OCI-LY1 (cell line): ENCODE measurements around the gene ZSWIM3.

Source experiments
- H2AFZ ChIP-seq: fragments of 200-600 bp; sonication (generic), shearing (Covaris generic); 2 replicates; pipeline ENCODE4 v1.6.0; 2014; ENCODE audit warnings: antibody characterized with exemption, mild to moderate bottlenecking, low read length
- H3F3A ChIP-seq: fragments of 200-600 bp; sonication (generic), shearing (Covaris generic); 2 replicates; pipeline ENCODE4 v1.6.0; 2014; ENCODE audit warnings: mild to moderate bottlenecking, antibody characterized with exemption, low read length, moderate library complexity; ENCODE audit not compliant: insufficient read depth
- H3K27ac ChIP-seq: fragments of 200-600 bp; sonication (generic); 2 replicates; pipeline ENCODE4 v1.5.1; 2014; ENCODE audit warnings: low read length, mixed run types, mild to moderate bottlenecking, low read depth; ENCODE audit not compliant: poor library complexity, severe bottlenecking
- H3K27me3 ChIP-seq: fragments of 200-600 bp; sonication (generic); 2 replicates; pipeline ENCODE4 v1.6.0; 2014; ENCODE audit warnings: antibody characterized with exemption, mild to moderate bottlenecking, low read length, moderate library complexity; ENCODE audit not compliant: insufficient read depth
- H3K36me3 ChIP-seq: fragments of 200-600 bp; sonication (generic); 2 replicates; pipeline ENCODE4 v1.6.1; 2014; ENCODE audit warnings: mild to moderate bottlenecking, antibody characterized with exemption, low read length, moderate library complexity, mixed read lengths; ENCODE audit not compliant: insufficient read depth
- H3K4me1 ChIP-seq: fragments of 200-600 bp; sonication (generic); 2 replicates; pipeline ENCODE4 v1.5.1; 2014; ENCODE audit warnings: mild to moderate bottlenecking, low read length, moderate library complexity; ENCODE audit not compliant: insufficient read depth, severe bottlenecking
- H3K4me2 ChIP-seq: fragments of 200-600 bp; sonication (generic), shearing (Covaris generic); 2 replicates; pipeline ENCODE4 v1.6.1; 2014; ENCODE audit warnings: low read length
- H3K4me3 ChIP-seq: fragments of 200-600 bp; sonication (generic); 2 replicates; pipeline ENCODE4 v1.5.1; 2014; ENCODE audit warnings: low read length, low read depth, mild to moderate bottlenecking, mixed read lengths; ENCODE audit not compliant: poor library complexity, severe bottlenecking
- H3K79me2 ChIP-seq: fragments of 200-600 bp; shearing (Covaris generic); 2 replicates; pipeline ENCODE4 v1.6.1; 2016; ENCODE audit warnings: mixed run types, low read length, mixed read lengths; ENCODE audit not compliant: insufficient read depth
- H3K9ac ChIP-seq: fragments of 200-600 bp; sonication (generic), shearing (Covaris generic); 2 replicates; pipeline ENCODE4 v1.6.1; 2014; ENCODE audit warnings: mild to moderate bottlenecking, low read length, mixed read lengths
- H3K9me2 ChIP-seq: fragments of 200-600 bp; sonication (generic), shearing (Covaris generic); 2 replicates; pipeline ENCODE4 v1.6.1; 2014; ENCODE audit warnings: low read depth, mild to moderate bottlenecking, low read length, mixed read lengths
- H3K9me3 ChIP-seq: fragments of 200-600 bp; shearing (Covaris generic); 2 replicates; pipeline ENCODE4 v1.6.1; 2014; ENCODE audit warnings: low read length, mixed read lengths
- H4K20me1 ChIP-seq: fragments of 200-600 bp; sonication (generic), shearing (Covaris generic); 2 replicates; pipeline ENCODE4 v1.6.0; 2016; ENCODE audit warnings: mild to moderate bottlenecking, low read length; ENCODE audit not compliant: insufficient read depth
- EZH2 ChIP-seq: fragments of 200-600 bp; sonication (generic), shearing (Covaris generic); IDR thresholded peaks from 2 replicates; pipeline ENCODE4 v1.8.0; 2017; ENCODE audit warnings: borderline replicate concordance, mixed run types, mild to moderate bottlenecking, antibody characterized with exemption, low read length, moderate library complexity, mixed read lengths
- TF ChIP-seq, protein P1 (sequence below): fragments of 200-600 bp; sonication (generic), shearing (Covaris generic); IDR thresholded peaks from 2 replicates; pipeline ENCODE4 v1.5.1; 2017; ENCODE audit warnings: mild to moderate bottlenecking, antibody characterized with exemption, low read length, moderate library complexity, mixed read lengths

The ZSWIM3 gene

DNA sequence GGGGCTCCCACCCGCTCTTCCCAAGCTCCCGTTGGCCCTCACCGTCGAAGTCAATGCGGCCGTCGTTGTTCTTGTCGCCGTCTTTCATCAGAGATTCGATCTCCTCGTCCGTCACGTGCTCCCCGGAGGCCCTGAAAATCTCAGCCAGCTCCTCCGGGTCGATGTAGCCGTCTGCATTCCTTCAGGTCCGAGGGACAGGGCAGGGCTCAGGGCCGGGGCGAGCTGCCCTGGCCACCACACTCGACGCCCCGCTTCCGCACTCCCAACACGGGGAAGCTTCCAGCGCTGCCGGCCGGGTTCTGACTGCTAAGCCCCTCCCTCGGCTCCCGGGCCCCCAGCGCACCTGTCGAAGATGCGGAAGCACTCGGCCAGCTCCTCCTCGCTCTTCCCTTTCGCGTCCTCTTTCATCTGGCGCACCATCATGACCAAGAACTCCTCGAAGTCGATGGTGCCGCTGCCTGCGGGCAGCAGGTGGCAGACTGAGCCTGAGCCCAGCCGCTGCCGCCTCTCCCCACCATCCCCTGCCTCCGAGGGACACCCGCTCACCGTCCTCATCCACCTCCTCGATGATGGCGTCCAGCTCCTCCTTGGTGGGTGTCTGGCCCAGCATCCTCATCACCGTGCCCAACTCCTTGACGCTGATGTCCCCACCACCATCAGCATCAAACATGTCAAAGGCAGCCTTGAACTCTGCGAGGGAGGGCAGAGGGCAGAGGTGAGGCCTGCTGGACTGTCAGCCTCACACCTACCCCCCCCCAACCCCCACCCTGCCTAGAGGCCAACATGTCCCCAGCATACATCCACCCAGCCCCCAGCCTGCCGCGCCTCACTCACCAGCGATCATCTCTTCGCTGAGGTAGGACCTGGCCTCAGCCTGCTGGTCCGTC, 33.2 kb upstream of the ZSWIM3 start:
- TF ChIP-seq EZH2: no peak
- TF ChIP-seq, protein P1, sequence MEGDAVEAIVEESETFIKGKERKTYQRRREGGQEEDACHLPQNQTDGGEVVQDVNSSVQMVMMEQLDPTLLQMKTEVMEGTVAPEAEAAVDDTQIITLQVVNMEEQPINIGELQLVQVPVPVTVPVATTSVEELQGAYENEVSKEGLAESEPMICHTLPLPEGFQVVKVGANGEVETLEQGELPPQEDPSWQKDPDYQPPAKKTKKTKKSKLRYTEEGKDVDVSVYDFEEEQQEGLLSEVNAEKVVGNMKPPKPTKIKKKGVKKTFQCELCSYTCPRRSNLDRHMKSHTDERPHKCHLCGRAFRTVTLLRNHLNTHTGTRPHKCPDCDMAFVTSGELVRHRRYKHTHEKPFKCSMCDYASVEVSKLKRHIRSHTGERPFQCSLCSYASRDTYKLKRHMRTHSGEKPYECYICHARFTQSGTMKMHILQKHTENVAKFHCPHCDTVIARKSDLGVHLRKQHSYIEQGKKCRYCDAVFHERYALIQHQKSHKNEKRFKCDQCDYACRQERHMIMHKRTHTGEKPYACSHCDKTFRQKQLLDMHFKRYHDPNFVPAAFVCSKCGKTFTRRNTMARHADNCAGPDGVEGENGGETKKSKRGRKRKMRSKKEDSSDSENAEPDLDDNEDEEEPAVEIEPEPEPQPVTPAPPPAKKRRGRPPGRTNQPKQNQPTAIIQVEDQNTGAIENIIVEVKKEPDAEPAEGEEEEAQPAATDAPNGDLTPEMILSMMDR: peak; percentile 52
- Histone ChIP-seq H4K20me1 (no peaks in the 10 kb centered on the region), H3K4me2 (no peak overlapping the region), H3K79me2 (no peaks in the 10 kb centered on the region), H3F3A (no peaks in the 10 kb centered on the region), H3K4me1 (no peaks in the 10 kb centered on the region), H3K36me3 (no peaks in the 10 kb centered on the region), H3K9me3 (no peaks in the 10 kb centered on the region), H3K9me2 (no peaks in the 10 kb centered on the region), H3K27ac (no peak overlapping the region), H3K27me3 (no peaks in the 10 kb centered on the region), H2AFZ (no peak overlapping the region), H3K9ac (no peak overlapping the region), H3K4me3 (no peak overlapping the region)

DNA sequence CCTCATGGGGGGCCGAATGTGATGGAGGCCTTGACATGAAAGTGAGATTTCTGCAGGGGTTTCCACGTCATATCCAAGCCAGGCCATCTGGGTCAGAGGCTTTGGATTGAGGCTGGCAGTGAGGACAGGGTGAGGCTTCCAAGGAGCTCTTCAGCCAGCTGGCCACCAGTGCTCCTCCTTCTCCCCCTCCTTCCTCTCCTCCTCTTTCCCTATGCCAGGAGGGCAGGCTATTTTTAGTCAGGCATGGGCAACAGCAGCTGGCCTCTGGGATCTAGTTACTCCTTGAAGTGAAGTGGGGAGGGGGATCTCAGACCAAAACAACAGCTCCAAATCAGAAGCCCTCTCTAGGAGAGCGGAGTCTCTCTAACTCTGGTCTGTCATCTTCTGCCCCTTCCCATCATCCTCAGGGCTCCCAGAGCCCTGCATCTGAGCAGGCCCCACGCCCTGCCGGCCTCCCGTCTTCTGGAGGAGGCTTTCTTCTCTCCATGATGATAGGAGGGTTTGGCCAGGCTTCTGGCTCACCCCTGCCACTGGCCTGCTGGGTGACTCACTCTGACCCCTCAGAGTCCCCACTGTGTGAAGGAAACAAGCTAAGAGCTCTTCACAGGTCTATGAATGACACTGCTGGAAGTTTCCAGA, 30.9 kb upstream of the ZSWIM3 start:
- Histone ChIP-seq H3K9me2 (no peaks in the 10 kb centered on the region), H3K9ac (no peak overlapping the region), H3K4me1 (no peaks in the 10 kb centered on the region), H3K36me3 (no peaks in the 10 kb centered on the region), H3K27me3 (no peaks in the 10 kb centered on the region), H3K4me3 (no peak overlapping the region), H3K4me2 (no peak overlapping the region), H3K27ac (no peak overlapping the region), H3F3A (no peaks in the 10 kb centered on the region), H3K79me2 (no peaks in the 10 kb centered on the region), H4K20me1 (no peaks in the 10 kb centered on the region), H3K9me3 (no peaks in the 10 kb centered on the region), H2AFZ (no peak overlapping the region)
- TF ChIP-seq, protein P1: no peak
- no peak for TF ChIP-seq EZH2

DNA sequence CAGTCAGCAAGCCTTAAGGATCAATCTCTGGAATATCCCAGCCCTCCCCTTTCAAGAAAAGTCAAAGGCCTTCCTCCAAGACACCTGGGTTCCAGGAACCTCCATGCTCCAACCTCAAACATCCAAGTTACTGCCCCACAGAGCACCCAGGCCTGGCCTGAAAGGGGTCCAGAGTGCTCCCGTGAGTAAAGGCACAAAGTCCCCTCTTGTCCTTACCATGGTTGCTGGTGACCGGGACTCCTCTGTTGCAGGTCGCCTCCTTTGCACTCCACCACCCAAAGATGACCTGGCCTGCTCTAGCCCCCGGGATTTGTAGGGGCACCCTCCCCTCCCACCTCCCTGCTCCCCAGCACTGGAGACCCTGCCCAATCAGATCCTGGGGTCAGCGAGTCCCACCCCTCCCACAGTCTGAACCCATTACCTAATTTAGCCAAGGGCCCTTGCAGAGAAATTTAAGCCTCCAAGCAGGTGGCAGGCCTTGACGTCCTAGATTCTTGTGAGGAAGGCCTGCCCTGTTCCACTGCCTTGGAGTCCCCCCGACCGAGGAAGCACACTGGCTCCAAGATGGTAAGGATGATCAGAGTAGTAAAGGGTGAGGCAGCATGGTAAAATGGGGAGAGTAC, 30.3 kb upstream of the ZSWIM3 start, which contains the start of gene TNNC2:
Gene TNNC2 (minus strand): TSS at position 283 of the 623 bp plus-strand sequence. CDS start 64 bp downstream, at position 219.
- Histone ChIP-seq H3K9me2 (no peaks in the 10 kb centered on the region), H3K4me1 (no peaks in the 10 kb centered on the region), H3K4me3 (no peak within 1 kb of the TSS), H3K4me2 (no peak within 1 kb of the TSS), H2AFZ (no peak within 1 kb of the TSS), H3K27ac (no peak within 1 kb of the TSS), H3K79me2 (no peaks in the 10 kb centered on the region), H4K20me1 (no peaks in the 10 kb centered on the region), H3K9me3 (no peaks in the 10 kb centered on the region), H3K9ac (no peak within 1 kb of the TSS), H3K27me3 (no peaks in the 10 kb centered on the region), H3K36me3 (no peaks in the 10 kb centered on the region), H3F3A (no peaks in the 10 kb centered on the region)
- TF ChIP-seq EZH2: no peak
- TF ChIP-seq, protein P1: no peak
